ENCODE data around the gene SPCS3.

SPCS3 gene

DNA sequence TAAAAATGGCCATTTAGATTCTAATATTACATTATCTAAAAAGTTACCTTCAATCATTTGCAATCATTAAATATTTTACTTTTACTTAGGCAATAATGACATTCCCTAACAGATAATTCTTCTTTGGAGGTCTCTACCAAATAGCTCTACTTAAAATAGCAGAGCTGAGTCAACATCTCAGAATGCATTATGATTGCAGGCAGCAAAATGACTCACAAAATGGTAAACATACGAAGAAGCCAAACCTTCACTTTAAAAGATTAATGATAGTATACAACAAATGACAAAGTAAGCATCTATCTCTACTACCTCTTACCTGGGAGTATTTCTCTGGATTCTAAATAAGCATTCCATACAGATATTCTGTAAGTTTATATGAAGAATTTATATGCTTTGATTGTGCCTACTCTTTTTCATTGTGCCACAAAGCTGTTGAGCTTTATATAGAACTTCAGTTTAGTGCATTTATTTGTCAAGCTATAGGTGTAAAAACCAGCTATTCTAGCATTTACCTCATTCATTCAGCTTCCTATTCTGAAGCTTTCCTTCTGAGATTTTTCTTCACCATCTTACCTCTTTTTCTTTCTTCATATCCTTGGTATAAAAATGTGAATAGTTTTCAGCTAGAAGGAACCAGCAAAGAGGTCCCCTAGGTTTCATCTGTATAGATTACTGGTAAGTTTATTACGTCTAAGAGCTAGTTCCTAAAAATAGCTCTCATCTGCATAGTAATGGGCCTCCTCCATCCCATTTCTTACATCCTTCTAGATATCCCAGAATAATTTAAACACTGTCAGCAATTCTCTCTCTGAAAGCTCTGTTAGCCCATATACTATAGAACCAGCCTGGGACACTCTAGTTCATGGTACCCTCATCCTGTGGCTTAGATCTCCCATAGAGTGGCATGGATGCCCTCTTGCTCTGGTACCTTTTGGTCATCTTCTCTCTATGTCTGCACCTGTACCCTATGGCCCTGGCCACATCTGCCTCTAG is 17.2 kb upstream of the SPCS3 start:
- Histone ChIP-seq H3K36me3 (ENCODE audit: control insufficient read depth in 2 of 2, insufficient read depth in 1 of 2, low read length in 2 of 2) (no peaks in the 10 kb centered on the region), H3K27ac (ENCODE audit: extremely low read depth, low read depth, low read length) (no peak overlapping the region), H3K4me3 (ENCODE audit: low read depth, low read length) (no peak overlapping the region), H3K4me1 (ENCODE audit: control insufficient read depth, insufficient read depth, low read length) (no peaks in the 10 kb centered on the region), H3K9me3 (ENCODE audit: control insufficient read depth, insufficient read depth, low read depth, low read length) (no peaks in the 10 kb centered on the region)
- ChIA-PET POLR2A (interaction anchor here (0.6 kb wide), 1 partner anchor 30 kb away, joined by 7 read pairs; no protein-coding TSS in a partner anchor), CTCF (interaction anchor here (0.6 to 0.9 kb wide), 2 partner anchors 13 to 1563 kb away, joined by 3 read pairs; no protein-coding TSS in a partner anchor)
- TF ChIP-seq BCL11B (tag by site-specific recombination; IDR thresholded peaks at IDR 0.05; ENCODE audit: low read depth) (no peak), KLF7 (tag by site-specific recombination; IDR thresholded peaks at IDR 0.05; ENCODE audit: borderline replicate concordance) (no peak), ZNF274 (IDR thresholded peaks at IDR 0.05; ENCODE audit: low read length) (no peak), ZNF274 (tag by site-specific recombination; IDR thresholded peaks at IDR 0.05; ENCODE audit: borderline replicate concordance) (no peak)
- TF ChIP-seq, protein P1, sequence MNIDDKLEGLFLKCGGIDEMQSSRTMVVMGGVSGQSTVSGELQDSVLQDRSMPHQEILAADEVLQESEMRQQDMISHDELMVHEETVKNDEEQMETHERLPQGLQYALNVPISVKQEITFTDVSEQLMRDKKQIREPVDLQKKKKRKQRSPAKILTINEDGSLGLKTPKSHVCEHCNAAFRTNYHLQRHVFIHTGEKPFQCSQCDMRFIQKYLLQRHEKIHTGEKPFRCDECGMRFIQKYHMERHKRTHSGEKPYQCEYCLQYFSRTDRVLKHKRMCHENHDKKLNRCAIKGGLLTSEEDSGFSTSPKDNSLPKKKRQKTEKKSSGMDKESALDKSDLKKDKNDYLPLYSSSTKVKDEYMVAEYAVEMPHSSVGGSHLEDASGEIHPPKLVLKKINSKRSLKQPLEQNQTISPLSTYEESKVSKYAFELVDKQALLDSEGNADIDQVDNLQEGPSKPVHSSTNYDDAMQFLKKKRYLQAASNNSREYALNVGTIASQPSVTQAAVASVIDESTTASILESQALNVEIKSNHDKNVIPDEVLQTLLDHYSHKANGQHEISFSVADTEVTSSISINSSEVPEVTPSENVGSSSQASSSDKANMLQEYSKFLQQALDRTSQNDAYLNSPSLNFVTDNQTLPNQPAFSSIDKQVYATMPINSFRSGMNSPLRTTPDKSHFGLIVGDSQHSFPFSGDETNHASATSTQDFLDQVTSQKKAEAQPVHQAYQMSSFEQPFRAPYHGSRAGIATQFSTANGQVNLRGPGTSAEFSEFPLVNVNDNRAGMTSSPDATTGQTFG (tag by site-specific recombination; IDR thresholded peaks at IDR 0.05; ENCODE audit: borderline replicate concordance), result no peak

DNA sequence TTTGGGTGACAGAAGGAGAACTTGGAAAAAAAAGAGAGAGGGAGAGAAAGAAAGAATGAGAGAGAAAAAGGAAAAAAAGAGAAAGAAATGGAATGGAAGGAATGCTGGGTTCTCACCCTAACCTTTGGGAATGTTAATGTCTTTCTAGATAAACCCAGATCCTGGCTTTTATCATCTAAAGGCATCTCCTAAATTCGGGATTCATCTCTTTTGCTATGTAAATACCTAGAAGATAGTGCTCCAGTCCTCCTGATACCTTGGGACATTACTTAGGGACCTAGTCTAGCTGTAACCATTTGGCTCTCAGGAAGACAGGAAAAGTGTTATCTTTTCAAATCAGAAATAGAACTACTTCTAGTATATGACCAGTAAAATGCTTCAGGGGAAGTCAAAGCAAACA is 15.8 kb upstream of the SPCS3 start:
- TF ChIP-seq ZBTB17 (tag by site-specific recombination; IDR thresholded peaks at IDR 0.05) (no peak), ZNF621 (tag by site-specific recombination; IDR thresholded peaks at IDR 0.05) (no peak), ZNF629 (tag by site-specific recombination; IDR thresholded peaks at IDR 0.05) (no peak), ZNF707 (tag by site-specific recombination; IDR thresholded peaks at IDR 0.05) (no peak), ZNF843 (tag by site-specific recombination; IDR thresholded peaks at IDR 0.05) (no peak), GLIS2 (tag by site-specific recombination; IDR thresholded peaks at IDR 0.05) (no peak), ZBTB7A (tag by site-specific recombination; IDR thresholded peaks at IDR 0.05; ENCODE audit: low read depth) (no peak), ZNF660 (tag by site-specific recombination; IDR thresholded peaks at IDR 0.05) (no peak), SP7 (tag by site-specific recombination; IDR thresholded peaks at IDR 0.05) (no peak), REST (tag by site-specific recombination; IDR thresholded peaks at IDR 0.05) (no peak), FEZF1 (tag by site-specific recombination; IDR thresholded peaks at IDR 0.05) (no peak), ZNF626 (tag by site-specific recombination; IDR thresholded peaks at IDR 0.05) (no peak), ZSCAN16 (tag by site-specific recombination; IDR thresholded peaks at IDR 0.05) (no peak), ZNF747 (tag by site-specific recombination; IDR thresholded peaks at IDR 0.05) (no peak), ZNF274 (IDR thresholded peaks at IDR 0.05; ENCODE audit: low read length) (no peak), ZNF274 (tag by site-specific recombination; IDR thresholded peaks at IDR 0.05; ENCODE audit: borderline replicate concordance) (no peak), HOXA7 (CRISPR knock-in tag; IDR thresholded peaks at IDR 0.05; ENCODE audit: borderline replicate concordance) (no peak), ZNF596 (tag by site-specific recombination; IDR thresholded peaks at IDR 0.05) (no peak), ZNF529 (tag by site-specific recombination; IDR thresholded peaks at IDR 0.05; ENCODE audit: insufficient replicate concordance) (no peak)
- TF ChIP-seq, protein P2, sequence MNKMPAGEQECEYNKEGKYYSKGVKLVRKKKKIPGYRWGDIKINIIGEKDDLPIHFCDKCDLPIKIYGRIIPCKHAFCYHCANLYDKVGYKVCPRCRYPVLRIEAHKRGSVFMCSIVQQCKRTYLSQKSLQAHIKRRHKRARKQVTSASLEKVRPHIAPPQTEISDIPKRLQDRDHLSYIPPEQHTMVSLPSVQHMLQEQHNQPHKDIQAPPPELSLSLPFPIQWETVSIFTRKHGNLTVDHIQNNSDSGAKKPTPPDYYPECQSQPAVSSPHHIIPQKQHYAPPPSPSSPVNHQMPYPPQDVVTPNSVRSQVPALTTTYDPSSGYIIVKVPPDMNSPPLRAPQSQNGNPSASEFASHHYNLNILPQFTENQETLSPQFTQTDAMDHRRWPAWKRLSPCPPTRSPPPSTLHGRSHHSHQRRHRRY (tag by site-specific recombination; IDR thresholded peaks at IDR 0.05), result no peak
- TF ChIP-seq, protein P3, sequence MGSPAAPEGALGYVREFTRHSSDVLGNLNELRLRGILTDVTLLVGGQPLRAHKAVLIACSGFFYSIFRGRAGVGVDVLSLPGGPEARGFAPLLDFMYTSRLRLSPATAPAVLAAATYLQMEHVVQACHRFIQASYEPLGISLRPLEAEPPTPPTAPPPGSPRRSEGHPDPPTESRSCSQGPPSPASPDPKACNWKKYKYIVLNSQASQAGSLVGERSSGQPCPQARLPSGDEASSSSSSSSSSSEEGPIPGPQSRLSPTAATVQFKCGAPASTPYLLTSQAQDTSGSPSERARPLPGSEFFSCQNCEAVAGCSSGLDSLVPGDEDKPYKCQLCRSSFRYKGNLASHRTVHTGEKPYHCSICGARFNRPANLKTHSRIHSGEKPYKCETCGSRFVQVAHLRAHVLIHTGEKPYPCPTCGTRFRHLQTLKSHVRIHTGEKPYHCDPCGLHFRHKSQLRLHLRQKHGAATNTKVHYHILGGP (tag by site-specific recombination; IDR thresholded peaks at IDR 0.05), result no peak
- H3K27ac ChIP-seq (ENCODE audit: extremely low read depth, low read depth, low read length), result no peak overlapping the region
- H3K36me3 ChIP-seq (ENCODE audit: control insufficient read depth in 2 of 2, insufficient read depth in 1 of 2, low read length in 2 of 2), result no peaks in the 10 kb centered on the region
- H3K9me3 ChIP-seq (ENCODE audit: control insufficient read depth, insufficient read depth, low read depth, low read length), result no peaks in the 10 kb centered on the region
- no peak overlapping the region for H3K4me3 ChIP-seq (ENCODE audit: low read depth, low read length)
- ChIA-PET CTCF (no interaction called here), POLR2A (no interaction called here)
- H3K4me1 ChIP-seq (ENCODE audit: control insufficient read depth, insufficient read depth, low read length), result no peaks in the 10 kb centered on the region
